Transverse colon (tissue), 4 donors: ENCODE results near the gene ARHGEF10L. TPM values are rescaled to one million over a fixed set of nuclear protein-coding genes. Genes with fewer than 3 reads are reported as not detected.

Experiments used
- DNase-seq: peaks from one replicate; pipeline ENCODE4 v3.0.0-alpha.2; 2019
- H3K27ac ChIP-seq, 4 donors: fragments of 200-600 bp; sonication (generic); 2 replicates each; pipeline ENCODE4 v1.5.1; 2016 to 2018; ENCODE audit warnings: inconsistent platforms in 4 of 4
- H3K27me3 ChIP-seq: fragments of 200-600 bp; sonication (generic); 2 replicates; pipeline ENCODE4 v1.5.1; 2017; ENCODE audit warnings: inconsistent platforms
- H3K36me3 ChIP-seq, 4 donors: fragments of 200-600 bp; sonication (generic); 2 replicates each; pipeline ENCODE4 v1.5.1; 2017 to 2019; ENCODE audit warnings: inconsistent platforms in 4 of 4
- H3K4me1 ChIP-seq, 4 donors: fragments of 200-600 bp; sonication (generic); 2 replicates each; pipeline ENCODE4 v1.5.1; 2017 to 2020; ENCODE audit warnings: inconsistent platforms in 4 of 4
- H3K4me3 ChIP-seq, 4 donors: fragments of 200-600 bp; sonication (generic); 1 replicate in 1 of 4; 2 replicates in 3 of 4; pipeline versions ENCODE4 v1.5.1 to v1.6.1; 2017 to 2019; ENCODE audit warnings: inconsistent platforms in 4 of 4
- H3K9me3 ChIP-seq, 2 donors: fragments of 200-600 bp; sonication (generic); 2 replicates each; pipeline ENCODE4 v1.5.1; 2017 to 2019; ENCODE audit warnings: inconsistent platforms in 2 of 2
- CTCF ChIP-seq, 5 experiments: fragments of 200-600 bp in 3 of 5; fragments of 450-650 bp in 2 of 5; sonication (generic) in 3 of 5; IDR thresholded peaks; 1 replicate in 2 of 5; 2 replicates in 3 of 5; pipeline ENCODE4 v1.5.1; 2016 to 2017; ENCODE audit warnings: antibody characterized with exemption in 5 of 5, inconsistent platforms in 3 of 5, mild to moderate bottlenecking in 2 of 5, moderate library complexity in 1 of 5
- EP300 ChIP-seq: sonication (generic); formaldehyde crosslinking; IDR thresholded peaks from one replicate; pipeline ENCODE4 v1.6.1; 2017; ENCODE audit warnings: antibody characterized with exemption, low read depth
- POLR2A ChIP-seq: fragments of 450-650 bp; IDR thresholded peaks from one replicate; pipeline ENCODE4 v1.6.1; 2016; ENCODE audit warnings: antibody characterized with exemption, mild to moderate bottlenecking, moderate library complexity
- POLR2AphosphoS5 ChIP-seq, 3 donors: sonication (generic); formaldehyde crosslinking; IDR thresholded peaks; one replicate each; pipeline ENCODE4 v1.6.1; 2016; ENCODE audit warnings: antibody characterized with exemption in 3 of 3
- WGBS, 2 donors: methylation state at CpG; one replicate each; pipeline ENCODE4 v1.1.5; 2018; ENCODE audit warnings: low coverage in 1 of 2; 5-methylcytosine and 5-hydroxymethylcytosine counted together
- in situ Hi-C, 4 donors: fragments of 200-750 bp; cut with MboI; loops; one replicate each; pipeline versions ENCODE4 v1.15.0 to v1.15.1; 2017; ENCODE audit warnings: low sequenced_read_pairs in 3 of 4, low pct_ligation_motif_present in 1 of 4, low pct_unique_long_range_greater_than_20kb in 1 of 4
- intact Hi-C: fragments of 100-400 bp; cut with DNase I; formaldehyde crosslinking; loops from one replicate; pipeline ENCODE4 v1.15.1; 2023; ENCODE audit warnings: low total_unique reads
- total RNA-seq, 4 donors: library from RNA; depleted of rRNA; stranded (reverse); fragments of >200 nt; gene quantifications; one replicate each; pipeline ENCODE4 v1.1.0, GENCODE V29; 2016

ARHGEF10L gene
- total RNA-seq, 4 donors from 2014 or later, result 115 to 326 (median 199) TPM

- peaks cover 0 to 24% (median 10%) of the 10 kb centered on the region in 4 donors for H3K36me3 ChIP-seq
- peaks cover 0 to 7% (median 3%) of the 10 kb centered on the region in 4 donors for H3K4me1 ChIP-seq
- 92% methylated on average over 9 of the region's 9 CpGs; no CpG with 5 or more reads in 1 of the 2 donors for WGBS, 2 donors
- in situ Hi-C loops, result no loop called here
- no peak for DNase-seq
- H3K27me3 ChIP-seq, result no peaks in the 10 kb centered on the region
- TF ChIP-seq EP300 (no peak), POLR2A (no peak), POLR2AphosphoS5 (IDR thresholded peaks at IDR 0.05) (no peak), CTCF (IDR thresholded peaks at IDR 0.05) (no peak)
- H3K9me3 ChIP-seq, result no peaks in the 10 kb centered on the region
- no peak overlapping the region for H3K27ac ChIP-seq
- intact Hi-C loops, result no loop called here
- no peak overlapping the region for H3K4me3 ChIP-seq
Measured at GRCh38 chr1:17667641-17668040, 128.1 kb downstream of the ARHGEF10L start.

- 84% methylated on average over 12 of the region's 12 CpGs; no CpG with 5 or more reads in 1 of the 2 donors for WGBS, 2 donors
- Histone ChIP-seq H3K27me3 (no peaks in the 10 kb centered on the region), H3K4me3 (no peak overlapping the region), H3K36me3 (peaks cover 0 to 19% (median 10%) of the 10 kb centered on the region in 4 donors), H3K9me3 (no peaks in the 10 kb centered on the region), H3K4me1 (peaks cover 0 to 7% (median 3%) of the 10 kb centered on the region in 4 donors), H3K27ac (no peak overlapping the region)
- in situ Hi-C loops, result no loop called here
- DNase-seq, result no peak
- intact Hi-C loops, result no loop called here
- TF ChIP-seq CTCF (IDR thresholded peaks at IDR 0.05) (no peak), POLR2A (no peak), POLR2AphosphoS5 (IDR thresholded peaks at IDR 0.05) (no peak), EP300 (no peak)
Measured at GRCh38 chr1:17668195-17668594, 128.7 kb downstream of the ARHGEF10L start.

GRCh38 chr1:17668624-17669175, 129.2 kb downstream of the ARHGEF10L start:
- 84% methylated on average over 10 of the region's 20 CpGs; no CpG with 5 or more reads in 1 of the 2 donors for WGBS, 2 donors
- TF ChIP-seq EP300 (no peak), POLR2AphosphoS5 (IDR thresholded peaks at IDR 0.05) (no peak), CTCF (IDR thresholded peaks at IDR 0.05) (no peak), POLR2A (no peak)

GRCh38 chr1:17669305-17669704, 129.8 kb downstream of the ARHGEF10L start:
- Histone ChIP-seq H3K36me3 (peaks cover 0 to 18% (median 8%) of the 10 kb centered on the region in 4 donors), H3K4me3 (no peak overlapping the region), H3K27ac (no peak overlapping the region), H3K9me3 (no peaks in the 10 kb centered on the region), H3K4me1 (peaks cover 0 to 7% (median 3%) of the 10 kb centered on the region in 4 donors), H3K27me3 (no peaks in the 10 kb centered on the region)
- no peak for TF ChIP-seq EP300
- no peak for TF ChIP-seq POLR2AphosphoS5 (IDR thresholded peaks at IDR 0.05)
- TF ChIP-seq CTCF (IDR thresholded peaks at IDR 0.05), result no peak
- no peak for TF ChIP-seq POLR2A
- in situ Hi-C loops, result no loop called here
- intact Hi-C loops, result no loop called here
- 90 to 100% methylated on average over 5 to 9 of the region's 9 CpGs for WGBS, 2 donors
- DNase-seq, result no peak

More at GRCh38 chr1:17668624-17669175, 129.2 kb downstream of the ARHGEF10L start:
- in situ Hi-C loops (no loop called here), intact Hi-C loops (no loop called here)
- Histone ChIP-seq H3K4me3 (no peak overlapping the region), H3K27ac (no peak overlapping the region), H3K9me3 (no peaks in the 10 kb centered on the region), H3K27me3 (no peaks in the 10 kb centered on the region), H3K4me1 (peaks cover 0 to 7% (median 3%) of the 10 kb centered on the region in 4 donors), H3K36me3 (peaks cover 0 to 18% (median 10%) of the 10 kb centered on the region in 4 donors)
- no peak for DNase-seq
